HepG2 (cell line): ENCODE measurements around the gene PIP5KL1. TPM values are rescaled to one million over a fixed set of nuclear protein-coding genes. Genes with fewer than 3 reads are reported as not detected.

Experiments used
- FOXM1 ChIP-seq: sonication (generic); formaldehyde crosslinking; IDR thresholded peaks from 2 replicates; pipeline ENCODE4 v1.5.0; 2020; ENCODE audit warnings: missing genetic modification reagents
- ISL2 ChIP-seq: sonication (generic); formaldehyde crosslinking; IDR thresholded peaks from 2 replicates; pipeline ENCODE4 v1.5.0; 2020; ENCODE audit warnings: missing genetic modification reagents
- MTF2 ChIP-seq: sonication (generic); formaldehyde crosslinking; IDR thresholded peaks from 2 replicates; pipeline ENCODE4 v1.5.0; 2020; ENCODE audit warnings: missing genetic modification reagents, borderline replicate concordance
- NCOA1 ChIP-seq: sonication (generic); formaldehyde crosslinking; IDR thresholded peaks from 2 replicates; pipeline ENCODE4 v1.9.0; 2021; ENCODE audit warnings: missing genetic modification reagents
- RFXANK ChIP-seq: IDR thresholded peaks from 2 replicates; pipeline ENCODE4 v1.6.1; 2016
- RXRA ChIP-seq: sonication (generic); formaldehyde crosslinking; IDR thresholded peaks from 2 replicates; pipeline ENCODE4 v1.5.1; 2020; ENCODE audit warnings: missing genetic modification reagents
- TCF12 ChIP-seq, 2 experiments: fragments of 450-650 bp in 1 of 2; sonication (generic) in 1 of 2; formaldehyde crosslinking in 1 of 2; IDR thresholded peaks; 2 replicates each; pipeline versions ENCODE4 v1.6.1 to v1.8.0; 2017 to 2022; ENCODE audit warnings: antibody characterized with exemption in 1 of 2, mild to moderate bottlenecking in 1 of 2, missing genetic modification reagents in 1 of 2, moderate library complexity in 1 of 2
- THAP11 ChIP-seq: IDR thresholded peaks from 2 replicates; pipeline ENCODE4 v1.6.1; 2016; ENCODE audit warnings: missing biosample characterization, missing genetic modification reagents
- ZFY ChIP-seq: sonication (generic); formaldehyde crosslinking; IDR thresholded peaks from 2 replicates; pipeline ENCODE4 v1.4.0; 2020; ENCODE audit warnings: missing genetic modification reagents
- ZNF180 ChIP-seq: sonication (generic); formaldehyde crosslinking; IDR thresholded peaks from 2 replicates; pipeline ENCODE4 v1.4.0; 2020; ENCODE audit warnings: low read depth, missing genetic modification reagents, borderline replicate concordance
- ZNF788 ChIP-seq: sonication (generic); formaldehyde crosslinking; IDR thresholded peaks from 2 replicates; pipeline ENCODE4 v1.5.0; 2020; ENCODE audit warnings: mild to moderate bottlenecking, missing genetic modification reagents, borderline replicate concordance
- ZSCAN25 ChIP-seq: sonication (generic); formaldehyde crosslinking; IDR thresholded peaks from 2 replicates; pipeline ENCODE4 v1.8.0; 2022; ENCODE audit warnings: mild to moderate bottlenecking, missing genetic modification reagents
- polyA plus RNA-seq, 8 experiments: library from polyadenylated mRNA; depleted of rRNA in 3 of 8; stranded (reverse) in 7 of 8; unstranded in 1 of 8; fragments of >200 nt; fragmentation: Illumina TruSeq in 4 of 8; extraction: Trizol in 4 of 8; gene quantifications; 2 replicates each; pipeline versions ENCODE4 v1.2.1 to v1.2.3, GENCODE V29; 2011 to 2016; ENCODE audit warnings: low read depth in 4 of 8, missing spikeins in 1 of 8, mixed read lengths in 1 of 8; ENCODE audit not compliant: insufficient read depth in 1 of 8
- total RNA-seq, 5 experiments: library from RNA; depleted of rRNA; stranded (reverse); fragments of >200 nt; fragmentation: Illumina TruSeq; extraction: Trizol; gene quantifications; 2 replicates each; pipeline ENCODE4 v1.2.3, GENCODE V29; 2016; ENCODE audit warnings: low read depth in 1 of 5
- TF ChIP-seq, protein P1 (sequence below): sonication (generic); formaldehyde crosslinking; IDR thresholded peaks from 2 replicates; pipeline ENCODE4 v1.4.0; 2020; ENCODE audit warnings: mild to moderate bottlenecking, missing genetic modification reagents, borderline replicate concordance
- TF ChIP-seq, protein P2 (sequence below): sonication (generic); formaldehyde crosslinking; IDR thresholded peaks from 2 replicates; pipeline ENCODE4 v1.4.0; 2020; ENCODE audit warnings: missing genetic modification reagents, mild to moderate bottlenecking, borderline replicate concordance
- TF ChIP-seq, protein P3 (sequence below): IDR thresholded peaks from 2 replicates; pipeline ENCODE4 v1.6.1; 2012; ENCODE audit warnings: low read length, improper control_type of control experiment
- TF ChIP-seq, protein P4 (sequence below): sonication (generic); formaldehyde crosslinking; IDR thresholded peaks from 2 replicates; pipeline ENCODE4 v1.5.0; 2020; ENCODE audit warnings: mild to moderate bottlenecking, missing genetic modification reagents, moderate library complexity
- TF ChIP-seq, protein P5 (sequence below): IDR thresholded peaks from 2 replicates; pipeline ENCODE4 v1.6.1; 2016; ENCODE audit warnings: control low read depth

PIP5KL1 gene
- total and polyA plus RNA-seq, 2 of the 13 experiments (the other 11 are each of a cell fraction or from before 2014, with no cell fraction given) = 0.20 to 0.49 TPM

DNA sequence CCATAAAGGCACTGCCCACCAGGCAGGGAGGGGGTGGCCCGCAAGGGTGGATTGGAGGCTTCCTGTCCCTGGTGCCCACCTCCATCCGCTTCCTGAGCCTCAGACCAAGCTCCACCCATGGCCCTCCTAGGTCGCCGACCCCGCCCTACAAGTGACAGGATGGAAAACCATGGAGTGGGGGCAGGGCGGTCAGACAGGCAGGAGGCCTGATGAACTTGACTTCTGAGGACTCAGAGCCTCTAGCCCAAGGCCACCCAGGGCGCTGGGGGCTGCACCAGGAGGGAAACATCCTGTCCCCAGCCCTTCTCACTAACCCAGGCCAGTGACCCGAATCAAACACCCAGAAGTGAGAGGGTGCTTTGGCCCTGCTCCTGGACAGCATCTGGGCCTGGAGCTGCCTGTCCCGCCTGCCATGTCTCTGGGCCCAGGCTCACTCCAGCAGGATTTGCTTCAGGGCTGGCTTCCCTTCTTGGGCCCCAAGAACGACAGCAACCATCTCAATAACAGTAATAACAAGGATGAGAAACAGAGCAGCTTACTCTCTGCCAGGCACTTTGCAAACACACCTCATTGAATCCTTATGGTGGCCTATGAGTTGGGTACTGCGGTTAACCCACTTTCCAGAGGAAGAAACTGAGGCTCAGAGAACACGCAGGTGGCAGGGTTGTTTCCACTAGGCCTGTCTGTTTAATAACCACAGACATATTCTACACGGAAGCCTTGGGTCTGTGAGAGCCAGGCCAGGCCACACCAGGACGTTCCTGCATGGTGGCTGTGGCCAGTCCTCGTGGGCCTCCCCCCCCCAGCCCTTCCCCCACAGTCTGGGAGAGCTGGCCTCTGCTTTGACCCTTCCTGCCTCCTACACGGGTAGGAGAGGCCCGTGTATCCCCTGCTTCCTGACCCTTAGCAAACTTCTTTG lies 26.8 kb downstream of the PIP5KL1 start (continued):
- TF ChIP-seq FOXM1 (no peak), ZSCAN25 (CRISPR knock-in tag) (no peak; the same call in 1 of the 2 replicates), NCOA1 (CRISPR knock-in tag) (no peak), ZNF180 (CRISPR knock-in tag) (no peak), RFXANK (no peak), TCF12 (IDR thresholded peaks at IDR 0.05) (no peak), TCF12 (CRISPR knock-in tag; IDR thresholded peaks at IDR 0.05) (0 out of 2 replicates have a peak, but pooled peaks have one; percentile 20), MTF2 (CRISPR knock-in tag) (no peak), ISL2 (CRISPR knock-in tag) (peak; percentile 23; the same call in 1 of the 2 replicates), RXRA (peak; percentile 96), THAP11 (CRISPR knock-in tag) (peak; percentile 73), ZFY (CRISPR knock-in tag) (peak; percentile 71), ZNF788 (CRISPR knock-in tag) (peak; percentile 23; the same call in 1 of the 2 replicates)
- TF ChIP-seq, protein P1, sequence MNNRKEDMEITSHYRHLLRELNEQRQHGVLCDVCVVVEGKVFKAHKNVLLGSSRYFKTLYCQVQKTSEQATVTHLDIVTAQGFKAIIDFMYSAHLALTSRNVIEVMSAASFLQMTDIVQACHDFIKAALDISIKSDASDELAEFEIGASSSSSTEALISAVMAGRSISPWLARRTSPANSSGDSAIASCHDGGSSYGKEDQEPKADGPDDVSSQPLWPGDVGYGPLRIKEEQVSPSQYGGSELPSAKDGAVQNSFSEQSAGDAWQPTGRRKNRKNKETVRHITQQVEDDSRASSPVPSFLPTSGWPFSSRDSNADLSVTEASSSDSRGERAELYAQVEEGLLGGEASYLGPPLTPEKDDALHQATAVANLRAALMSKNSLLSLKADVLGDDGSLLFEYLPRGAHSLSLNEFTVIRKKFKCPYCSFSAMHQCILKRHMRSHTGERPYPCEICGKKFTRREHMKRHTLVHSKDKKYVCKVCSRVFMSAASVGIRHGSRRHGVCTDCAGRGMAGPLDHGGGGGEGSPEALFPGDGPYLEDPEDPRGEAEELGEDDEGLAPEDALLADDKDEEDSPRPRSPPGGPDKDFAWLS = no peak
- TF ChIP-seq, protein P2, sequence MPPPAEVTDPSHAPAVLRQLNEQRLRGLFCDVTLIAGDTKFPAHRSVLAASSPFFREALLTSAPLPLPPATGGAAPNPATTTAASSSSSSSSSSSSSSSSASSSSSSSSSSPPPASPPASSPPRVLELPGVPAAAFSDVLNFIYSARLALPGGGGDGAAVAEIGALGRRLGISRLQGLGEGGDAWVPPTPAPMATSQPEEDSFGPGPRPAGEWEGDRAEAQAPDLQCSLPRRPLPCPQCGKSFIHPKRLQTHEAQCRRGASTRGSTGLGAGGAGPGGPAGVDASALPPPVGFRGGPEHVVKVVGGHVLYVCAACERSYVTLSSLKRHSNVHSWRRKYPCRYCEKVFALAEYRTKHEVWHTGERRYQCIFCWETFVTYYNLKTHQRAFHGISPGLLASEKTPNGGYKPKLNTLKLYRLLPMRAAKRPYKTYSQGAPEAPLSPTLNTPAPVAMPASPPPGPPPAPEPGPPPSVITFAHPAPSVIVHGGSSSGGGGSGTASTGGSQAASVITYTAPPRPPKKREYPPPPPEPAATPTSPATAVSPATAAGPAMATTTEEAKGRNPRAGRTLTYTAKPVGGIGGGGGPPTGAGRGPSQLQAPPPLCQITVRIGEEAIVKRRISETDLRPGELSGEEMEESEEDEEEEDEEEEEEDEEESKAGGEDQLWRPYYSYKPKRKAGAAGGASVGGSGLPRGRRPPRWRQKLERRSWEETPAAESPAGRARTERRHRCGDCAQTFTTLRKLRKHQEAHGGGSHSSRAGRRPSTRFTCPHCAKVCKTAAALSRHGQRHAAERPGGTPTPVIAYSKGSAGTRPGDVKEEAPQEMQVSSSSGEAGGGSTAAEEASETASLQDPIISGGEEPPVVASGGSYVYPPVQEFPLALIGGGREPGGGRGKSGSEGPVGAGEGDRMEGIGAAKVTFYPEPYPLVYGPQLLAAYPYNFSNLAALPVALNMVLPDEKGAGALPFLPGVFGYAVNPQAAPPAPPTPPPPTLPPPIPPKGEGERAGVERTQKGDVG = no peak
- TF ChIP-seq, protein P3, sequence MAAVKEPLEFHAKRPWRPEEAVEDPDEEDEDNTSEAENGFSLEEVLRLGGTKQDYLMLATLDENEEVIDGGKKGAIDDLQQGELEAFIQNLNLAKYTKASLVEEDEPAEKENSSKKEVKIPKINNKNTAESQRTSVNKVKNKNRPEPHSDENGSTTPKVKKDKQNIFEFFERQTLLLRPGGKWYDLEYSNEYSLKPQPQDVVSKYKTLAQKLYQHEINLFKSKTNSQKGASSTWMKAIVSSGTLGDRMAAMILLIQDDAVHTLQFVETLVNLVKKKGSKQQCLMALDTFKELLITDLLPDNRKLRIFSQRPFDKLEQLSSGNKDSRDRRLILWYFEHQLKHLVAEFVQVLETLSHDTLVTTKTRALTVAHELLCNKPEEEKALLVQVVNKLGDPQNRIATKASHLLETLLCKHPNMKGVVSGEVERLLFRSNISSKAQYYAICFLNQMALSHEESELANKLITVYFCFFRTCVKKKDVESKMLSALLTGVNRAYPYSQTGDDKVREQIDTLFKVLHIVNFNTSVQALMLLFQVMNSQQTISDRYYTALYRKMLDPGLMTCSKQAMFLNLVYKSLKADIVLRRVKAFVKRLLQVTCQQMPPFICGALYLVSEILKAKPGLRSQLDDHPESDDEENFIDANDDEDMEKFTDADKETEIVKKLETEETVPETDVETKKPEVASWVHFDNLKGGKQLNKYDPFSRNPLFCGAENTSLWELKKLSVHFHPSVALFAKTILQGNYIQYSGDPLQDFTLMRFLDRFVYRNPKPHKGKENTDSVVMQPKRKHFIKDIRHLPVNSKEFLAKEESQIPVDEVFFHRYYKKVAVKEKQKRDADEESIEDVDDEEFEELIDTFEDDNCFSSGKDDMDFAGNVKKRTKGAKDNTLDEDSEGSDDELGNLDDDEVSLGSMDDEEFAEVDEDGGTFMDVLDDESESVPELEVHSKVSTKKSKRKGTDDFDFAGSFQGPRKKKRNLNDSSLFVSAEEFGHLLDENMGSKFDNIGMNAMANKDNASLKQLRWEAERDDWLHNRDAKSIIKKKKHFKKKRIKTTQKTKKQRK = no peak
- TF ChIP-seq, protein P4, sequence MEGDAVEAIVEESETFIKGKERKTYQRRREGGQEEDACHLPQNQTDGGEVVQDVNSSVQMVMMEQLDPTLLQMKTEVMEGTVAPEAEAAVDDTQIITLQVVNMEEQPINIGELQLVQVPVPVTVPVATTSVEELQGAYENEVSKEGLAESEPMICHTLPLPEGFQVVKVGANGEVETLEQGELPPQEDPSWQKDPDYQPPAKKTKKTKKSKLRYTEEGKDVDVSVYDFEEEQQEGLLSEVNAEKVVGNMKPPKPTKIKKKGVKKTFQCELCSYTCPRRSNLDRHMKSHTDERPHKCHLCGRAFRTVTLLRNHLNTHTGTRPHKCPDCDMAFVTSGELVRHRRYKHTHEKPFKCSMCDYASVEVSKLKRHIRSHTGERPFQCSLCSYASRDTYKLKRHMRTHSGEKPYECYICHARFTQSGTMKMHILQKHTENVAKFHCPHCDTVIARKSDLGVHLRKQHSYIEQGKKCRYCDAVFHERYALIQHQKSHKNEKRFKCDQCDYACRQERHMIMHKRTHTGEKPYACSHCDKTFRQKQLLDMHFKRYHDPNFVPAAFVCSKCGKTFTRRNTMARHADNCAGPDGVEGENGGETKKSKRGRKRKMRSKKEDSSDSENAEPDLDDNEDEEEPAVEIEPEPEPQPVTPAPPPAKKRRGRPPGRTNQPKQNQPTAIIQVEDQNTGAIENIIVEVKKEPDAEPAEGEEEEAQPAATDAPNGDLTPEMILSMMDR (CRISPR knock-in tag) = peak; percentile 24; the same call in 1 of the 2 replicates
- TF ChIP-seq, protein P5, sequence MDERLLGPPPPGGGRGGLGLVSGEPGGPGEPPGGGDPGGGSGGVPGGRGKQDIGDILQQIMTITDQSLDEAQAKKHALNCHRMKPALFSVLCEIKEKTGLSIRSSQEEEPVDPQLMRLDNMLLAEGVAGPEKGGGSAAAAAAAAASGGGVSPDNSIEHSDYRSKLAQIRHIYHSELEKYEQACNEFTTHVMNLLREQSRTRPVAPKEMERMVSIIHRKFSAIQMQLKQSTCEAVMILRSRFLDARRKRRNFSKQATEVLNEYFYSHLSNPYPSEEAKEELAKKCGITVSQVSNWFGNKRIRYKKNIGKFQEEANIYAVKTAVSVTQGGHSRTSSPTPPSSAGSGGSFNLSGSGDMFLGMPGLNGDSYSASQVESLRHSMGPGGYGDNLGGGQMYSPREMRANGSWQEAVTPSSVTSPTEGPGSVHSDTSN (CRISPR knock-in tag) = peak; percentile 42; the same call in 1 of the 2 replicates
